OCI-LY7 (cell line): ENCODE measurements around the gene B9D2. TPM values are rescaled to one million over a fixed set of nuclear protein-coding genes. Genes with fewer than 3 reads are reported as not detected.

Experiments
- BruUV-seq: library from RNA; stranded (reverse); fragments of 400-500 nt; replicated peaks from 2 replicates; lab custom pipeline; 2021; lab: Mats Ljungman, UMichigan
- CTCF ChIA-PET: fragments of 300-600 bp; sonication (Branson Sonifier 250); formaldehyde crosslinking; loops from one replicate; lab custom pipeline; 2022; ENCODE audit warnings: antibody characterized with exemption; ENCODE audit not compliant: unreplicated experiment; lab: Charles Lee
- POLR2A ChIA-PET: fragments of 300-600 bp; sonication (Branson Sonifier 250); formaldehyde crosslinking; loops from one replicate; lab custom pipeline; 2022; ENCODE audit warnings: antibody characterized with exemption; lab: Charles Lee
- DNase-seq: peaks from one replicate; pipeline ENCODE4 v3.0.0-alpha.2; 2015; ENCODE audit warnings: low spot score
- H2AFZ ChIP-seq: fragments of 200-600 bp; sonication (generic), shearing (Covaris generic); 2 replicates; pipeline ENCODE4 v1.6.1; 2014; ENCODE audit warnings: mild to moderate bottlenecking, antibody characterized with exemption, low read length, moderate library complexity
- H3K27ac ChIP-seq: fragments of 200-600 bp; sonication (generic); 2 replicates; pipeline ENCODE4 v1.5.1; 2014; ENCODE audit warnings: mixed run types, low read depth, mild to moderate bottlenecking, moderate library complexity, low read length, inconsistent platforms; ENCODE audit not compliant: poor library complexity, severe bottlenecking
- H3K36me3 ChIP-seq: fragments of 200-600 bp; sonication (generic); 2 replicates; pipeline ENCODE4 v1.6.1; 2014; ENCODE audit warnings: mild to moderate bottlenecking, antibody characterized with exemption, low read length, moderate library complexity, mixed read lengths; ENCODE audit not compliant: insufficient read depth
- H3K4me1 ChIP-seq: fragments of 200-600 bp; sonication (generic); 2 replicates; pipeline ENCODE4 v1.5.1; 2014; ENCODE audit warnings: mild to moderate bottlenecking, low read length; ENCODE audit not compliant: insufficient read depth, poor library complexity, severe bottlenecking
- H3K4me2 ChIP-seq: fragments of 200-600 bp; sonication (generic); 2 replicates; pipeline ENCODE4 v1.6.1; 2014; ENCODE audit warnings: mild to moderate bottlenecking, low read length
- H3K4me3 ChIP-seq: fragments of 200-600 bp; sonication (generic); 2 replicates; pipeline ENCODE4 v1.5.1; 2014; ENCODE audit warnings: mild to moderate bottlenecking, low read depth, low read length; ENCODE audit not compliant: poor library complexity, severe bottlenecking
- H3K79me2 ChIP-seq: fragments of 200-600 bp; sonication (generic); 2 replicates; pipeline ENCODE4 v1.6.1; 2016; ENCODE audit warnings: low read depth, mild to moderate bottlenecking, low read length, moderate library complexity, mixed read lengths; ENCODE audit not compliant: insufficient read depth
- H3K9me2 ChIP-seq: fragments of 200-600 bp; sonication (generic); 2 replicates; pipeline ENCODE4 v1.6.1; 2016; ENCODE audit warnings: mild to moderate bottlenecking, low read length, mixed read lengths; ENCODE audit not compliant: insufficient read depth
- H3K9me3 ChIP-seq: fragments of 200-600 bp; sonication (generic); 2 replicates; pipeline ENCODE4 v1.6.1; 2014; ENCODE audit warnings: mild to moderate bottlenecking, mixed run types, low read length, mixed read lengths
- H4K20me1 ChIP-seq: fragments of 200-600 bp; sonication (generic); 2 replicates; pipeline ENCODE4 v1.6.1; 2014; ENCODE audit warnings: mild to moderate bottlenecking, antibody characterized with exemption, low read length, moderate library complexity, mixed read lengths; ENCODE audit not compliant: insufficient read depth
- CTCF ChIP-seq: fragments of 200-600 bp; sonication (generic); conservative IDR thresholded peaks from 2 replicates; pipeline ENCODE4 v1.5.1; 2014; ENCODE audit warnings: mild to moderate bottlenecking, antibody characterized with exemption, low read length, moderate library complexity, mixed read lengths
- EZH2phosphoT487 ChIP-seq: fragments of 200-600 bp; sonication (generic); IDR thresholded peaks from 2 replicates; pipeline ENCODE4 v1.6.1; 2018; ENCODE audit warnings: low read depth, borderline replicate concordance, mild to moderate bottlenecking, mixed run types, antibody characterized with exemption, low read length, moderate library complexity, mixed read lengths
- intact Hi-C: fragments of 100-400 bp; cut with micrococcal nuclease; formaldehyde crosslinking; loops from one replicate; pipeline ENCODE4 v1.10.0; 2022; ENCODE audit not compliant: unreplicated experiment
- total RNA-seq, 2 experiments: library from RNA; depleted of rRNA in 1 of 2; stranded (reverse); fragments of >200 nt in 1 of 2; shearing (Covaris generic) in 1 of 2; gene quantifications; 2 replicates each; pipeline ENCODE4 v1.2.3, GENCODE V29; 2014 to 2022

Gene B9D2
- total RNA-seq, 2 experiments from 2014 or later: 3.9 to 5.2 TPM

- ChIA-PET POLR2A (no interaction called here), CTCF (no interaction called here)
- no peak overlapping the region for H3K27ac ChIP-seq
- intact Hi-C loops: no loop called here
- no peak for DNase-seq
- no peaks in the 10 kb centered on the region for H4K20me1 ChIP-seq
- H3K9me2 ChIP-seq: no peaks in the 10 kb centered on the region
- TF ChIP-seq CTCF (no peak), EZH2phosphoT487 (no peak)
- BruUV-seq: no TSS peak
- H3K4me1 ChIP-seq: peaks cover 34% of the 10 kb centered on the region
- no peaks in the 10 kb centered on the region for H3K79me2 ChIP-seq
- peaks cover 94% of the 10 kb centered on the region for H3K36me3 ChIP-seq
- no peak overlapping the region for H2AFZ ChIP-seq
- H3K9me3 ChIP-seq: no peaks in the 10 kb centered on the region
- H3K4me3 ChIP-seq: no peak overlapping the region
- H3K4me2 ChIP-seq: no peak overlapping the region
Measured at GRCh38 chr19:41304706-41305483, 59.1 kb downstream of the B9D2 start.

Other genes starting within 250 kb of the B9D2 start
- gene CYP2F1, start 249.7 kb downstream of the B9D2 start, total RNA-seq (2014; rRNA removed; shearing (Covaris generic)): not detected in 2 replicates
- gene CYP2F1, start 249.7 kb downstream of the B9D2 start, total RNA-seq (2022): not detected in 2 replicates
- not detected in 2 replicates for gene CYP2S1, start 170.9 kb downstream of the B9D2 start, total RNA-seq (2014; rRNA removed; shearing (Covaris generic))
- gene CYP2S1, start 170.9 kb downstream of the B9D2 start, total RNA-seq (2022): not detected in 2 replicates
- gene AXL, start 144.9 kb downstream of the B9D2 start, total RNA-seq (2014; rRNA removed; shearing (Covaris generic)): not detected in 2 replicates
- not detected in 2 replicates for gene AXL, start 144.9 kb downstream of the B9D2 start, total RNA-seq (2022)
- 194 and 200 TPM in 2 replicates for gene HNRNPUL1, start 99.8 kb downstream of the B9D2 start, total RNA-seq (2014; rRNA removed; shearing (Covaris generic))
- 360 and 377 TPM in 2 replicates for gene HNRNPUL1, start 99.8 kb downstream of the B9D2 start, total RNA-seq (2022)
- 14.4 and 15.0 TPM in 2 replicates for gene CCDC97, start 54.0 kb downstream of the B9D2 start, total RNA-seq (2014; rRNA removed; shearing (Covaris generic))
- 35.0 and 36.6 TPM in 2 replicates for gene CCDC97, start 54.0 kb downstream of the B9D2 start, total RNA-seq (2022)
- gene TGFB1, start 10.2 kb downstream of the B9D2 start, total RNA-seq (2014; rRNA removed; shearing (Covaris generic)): 10.9 and 15.5 TPM in 2 replicates
- gene TGFB1, start 10.2 kb downstream of the B9D2 start, total RNA-seq (2022): 69.9 and 88.8 TPM in 2 replicates
- gene TMEM91, start 12.4 kb upstream of the B9D2 start, total RNA-seq (2014; rRNA removed; shearing (Covaris generic)): 5.6 and 10.7 TPM in 2 replicates
- gene TMEM91, start 12.4 kb upstream of the B9D2 start, total RNA-seq (2022): 12.7 and 13.5 TPM in 2 replicates
- 48.3 and 55.8 TPM in 2 replicates for gene EXOSC5, start 33.2 kb upstream of the B9D2 start, total RNA-seq (2014; rRNA removed; shearing (Covaris generic))
- 36.0 and 40.0 TPM in 2 replicates for gene EXOSC5, start 33.2 kb upstream of the B9D2 start, total RNA-seq (2022)
- 34.6 and 66.4 TPM in 2 replicates for gene BCKDHA, start 33.7 kb upstream of the B9D2 start, total RNA-seq (2014; rRNA removed; shearing (Covaris generic))
- gene BCKDHA, start 33.7 kb upstream of the B9D2 start, total RNA-seq (2022): 16.8 and 17.8 TPM in 2 replicates
- gene B3GNT8, start 63.2 kb upstream of the B9D2 start, total RNA-seq (2014; rRNA removed; shearing (Covaris generic)): 0.47 TPM in 1 of 2 replicates, not detected in the other
- 0.40 TPM in 1 of 2 replicates, not detected in the other for gene B3GNT8, start 63.2 kb upstream of the B9D2 start, total RNA-seq (2022)
- 22.4 and 30.6 TPM in 2 replicates for gene DMAC2, start 75.8 kb upstream of the B9D2 start, total RNA-seq (2014; rRNA removed; shearing (Covaris generic))
- gene DMAC2, start 75.8 kb upstream of the B9D2 start, total RNA-seq (2022): 40.6 and 41.6 TPM in 2 replicates
- gene ERICH4, start 79.0 kb upstream of the B9D2 start, total RNA-seq (2014; rRNA removed; shearing (Covaris generic)): not detected in 2 replicates
- not detected in 2 replicates for gene ERICH4, start 79.0 kb upstream of the B9D2 start, total RNA-seq (2022)
- 25.9 and 40.8 TPM in 2 replicates for gene CEACAM21, start 212.0 kb upstream of the B9D2 start, total RNA-seq (2014; rRNA removed; shearing (Covaris generic))
- gene CEACAM21, start 212.0 kb upstream of the B9D2 start, total RNA-seq (2022): 52.5 and 56.0 TPM in 2 replicates